Heart left ventricle (tissue), 13 donors: ENCODE results near the gene SPC24.

Experiments
- CTCF ChIP-seq, 12 donors: fragments of 200-600 bp; sonication (generic) in 4 of 12; IDR thresholded peaks; one replicate each; pipeline versions ENCODE4 v1.5.0 to v1.8.0; 2018 to 2022; ENCODE audit warnings: antibody characterized with exemption in 12 of 12, mild to moderate bottlenecking in 5 of 12
- POLR2A ChIP-seq, 2 donors: fragments of 450-650 bp; IDR thresholded peaks; one replicate each; pipeline ENCODE4 v1.6.1; 2017; ENCODE audit warnings: antibody characterized with exemption in 2 of 2, mild to moderate bottlenecking in 2 of 2, moderate library complexity in 2 of 2
- donor health status: ischemic (EF 13 %, LVEDD 7.1; RV severe dilation, severe dysfunction).
- donor health status: DM: no; HTN: yes; CAD: no.
- donor health status: DM: no; HTN: no; CAD: no.
- donor health status: ischemic (EF 25% LVEDD 6.9; RV normal size, moderate dysfunction).
- donor health status: ischemic (EF 25% LVEDD 5.7; RV mildly dilated, moderate dysfunction).
- donor health status: ischemic (EF 35%, LVEDD 5.7; RV mildly dilated, moderate dysfunction).
- donor health status: nonischemic (EF 11% LVEDD 7.7; RV severe dilation, severe dysfunction).
- donor health status: DM: yes; HTN: yes; CAD: no.
- donor health status: PGD.
- donor health status: ischemic (EF 29% LVEDD 5.4; RV normal size, mild dysfunction).
- donor health status: nonischemic (EF 23%, LVEDD 6.1; RV moderate dilation, normal function).

- TF ChIP-seq CTCF (IDR thresholded peaks at IDR 0.05), result no peak
- TF ChIP-seq POLR2A (IDR thresholded peaks at IDR 0.05), result no peak
These were observed 12.9 kb downstream of the SPC24 start for GRCh38 chr19:11142528-11143171.
